GM19468 (cell line): ENCODE results near the gene PNPLA7.
"Not testable (repeated sequence)": the region's sequence is repeated elsewhere in the genome, so short reads cannot be mapped to it uniquely, and the experiment has no call there.

Experiments used
- ATAC-seq: cut with Tn5 transposase; IDR thresholded peaks from one replicate; pipeline ENCODE4 v1.9.1; 2021; ENCODE audit warnings: mild to moderate bottlenecking, moderate library complexity, moderate number of reproducible peaks; ENCODE audit not compliant: unreplicated experiment; ENCODE audit errors: extremely low read depth

The PNPLA7 gene

DNA sequence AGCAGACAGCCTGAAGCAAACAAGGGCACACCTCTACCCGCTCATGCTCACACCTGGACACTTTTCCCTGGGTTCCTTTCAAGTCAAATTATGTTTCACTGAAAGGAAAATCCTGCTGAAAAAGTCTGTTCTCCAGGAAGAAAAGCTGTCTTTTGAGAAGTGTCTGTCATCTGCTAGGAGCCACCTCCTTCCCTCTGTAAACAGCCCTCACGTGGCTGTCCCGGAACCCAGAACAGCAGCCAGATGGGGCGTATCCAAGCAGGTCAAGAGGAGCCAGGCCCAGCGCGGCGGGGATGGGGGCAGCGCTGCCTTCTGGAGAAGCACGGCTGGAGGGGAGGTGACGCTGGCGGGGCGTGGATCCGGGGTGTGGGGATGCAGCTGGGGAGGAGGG lies at the start of gene PNPLA7:
Gene PNPLA7 (minus strand): TSS at position 172 of the 391 bp plus-strand sequence. CDS start 205 bp downstream, outside the sequence.
- no peak for ATAC-seq

DNA sequence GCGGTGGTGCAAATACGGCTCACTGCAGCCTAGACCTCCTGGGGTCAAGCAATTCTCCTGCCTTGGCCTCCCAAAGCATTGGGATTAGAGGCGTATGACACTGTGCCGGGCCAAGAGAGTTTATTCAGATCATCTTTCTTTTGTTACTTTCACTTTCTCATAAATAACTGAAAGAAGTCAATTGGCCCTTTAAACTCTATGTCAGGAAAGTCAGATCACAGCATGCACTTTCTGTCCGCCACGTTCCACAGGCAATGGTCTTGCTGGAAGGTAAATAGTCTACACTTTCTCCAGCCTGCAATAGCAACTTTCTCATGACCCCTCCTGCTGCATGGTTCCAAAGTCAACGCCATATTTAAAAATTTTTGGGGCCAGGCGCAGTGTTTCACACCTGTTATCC lies 48.7 kb upstream of the PNPLA7 start:
- no peak for ATAC-seq

DNA sequence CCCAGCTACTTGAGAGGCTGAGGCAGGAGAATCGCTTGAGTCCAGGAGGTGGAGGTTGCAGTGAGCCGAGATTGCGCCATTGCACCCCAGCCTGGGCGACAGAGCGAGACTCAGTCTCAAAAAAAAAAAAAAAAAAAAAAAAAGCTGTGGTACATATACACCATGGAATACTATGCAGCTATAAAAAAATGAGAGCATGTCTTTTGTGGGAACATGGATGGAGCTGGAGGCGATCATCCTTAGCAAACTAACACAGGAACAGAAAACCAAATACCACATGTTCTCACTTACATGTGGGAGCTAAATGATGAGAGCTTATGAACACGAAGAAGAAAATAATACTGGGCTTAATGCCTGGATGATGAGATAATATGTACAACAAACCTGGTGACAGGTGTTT lies 46.4 kb upstream of the PNPLA7 start:
- not testable (repeated sequence) for ATAC-seq

DNA sequence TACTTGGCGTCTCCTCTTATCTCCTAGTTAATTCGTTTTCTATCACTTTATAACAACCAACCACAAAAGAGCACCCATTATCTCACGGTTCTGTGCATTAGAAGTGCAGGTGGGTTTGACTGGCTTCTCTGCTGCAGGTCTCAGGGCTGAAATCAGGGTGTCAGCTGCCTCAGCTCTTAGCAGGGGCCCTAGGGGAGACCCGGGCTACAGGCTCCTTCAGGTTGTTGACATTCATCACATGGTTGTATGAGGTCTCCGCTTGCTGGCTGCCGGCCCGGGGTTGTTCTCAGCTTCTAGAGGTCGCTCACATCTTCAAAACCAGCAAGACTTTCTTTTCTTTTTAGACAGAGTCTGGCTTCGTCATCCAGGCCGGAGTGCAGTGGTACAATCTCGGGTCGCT lies 43.0 kb upstream of the PNPLA7 start:
- ATAC-seq = no peak

DNA sequence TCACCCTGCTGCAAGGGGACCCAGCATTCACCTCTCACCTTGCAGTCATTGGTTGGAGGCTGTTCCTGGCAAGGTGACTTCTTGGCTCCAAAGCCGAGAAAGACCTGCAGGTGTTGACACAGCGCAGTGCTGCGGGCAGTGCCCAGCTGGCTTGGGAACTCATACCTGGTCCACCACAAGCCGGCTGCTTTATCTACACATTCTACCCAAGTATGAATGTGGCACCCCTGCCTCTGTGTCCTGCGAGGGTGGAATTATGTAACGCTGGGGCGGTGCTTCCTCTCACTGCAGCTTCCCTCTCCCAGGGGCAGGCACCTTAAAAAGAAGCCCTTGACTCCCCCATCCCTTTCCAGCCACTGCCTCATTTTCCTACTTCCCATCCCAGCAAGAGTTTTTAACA lies 42.6 kb upstream of the PNPLA7 start:
- ATAC-seq = no peak

DNA sequence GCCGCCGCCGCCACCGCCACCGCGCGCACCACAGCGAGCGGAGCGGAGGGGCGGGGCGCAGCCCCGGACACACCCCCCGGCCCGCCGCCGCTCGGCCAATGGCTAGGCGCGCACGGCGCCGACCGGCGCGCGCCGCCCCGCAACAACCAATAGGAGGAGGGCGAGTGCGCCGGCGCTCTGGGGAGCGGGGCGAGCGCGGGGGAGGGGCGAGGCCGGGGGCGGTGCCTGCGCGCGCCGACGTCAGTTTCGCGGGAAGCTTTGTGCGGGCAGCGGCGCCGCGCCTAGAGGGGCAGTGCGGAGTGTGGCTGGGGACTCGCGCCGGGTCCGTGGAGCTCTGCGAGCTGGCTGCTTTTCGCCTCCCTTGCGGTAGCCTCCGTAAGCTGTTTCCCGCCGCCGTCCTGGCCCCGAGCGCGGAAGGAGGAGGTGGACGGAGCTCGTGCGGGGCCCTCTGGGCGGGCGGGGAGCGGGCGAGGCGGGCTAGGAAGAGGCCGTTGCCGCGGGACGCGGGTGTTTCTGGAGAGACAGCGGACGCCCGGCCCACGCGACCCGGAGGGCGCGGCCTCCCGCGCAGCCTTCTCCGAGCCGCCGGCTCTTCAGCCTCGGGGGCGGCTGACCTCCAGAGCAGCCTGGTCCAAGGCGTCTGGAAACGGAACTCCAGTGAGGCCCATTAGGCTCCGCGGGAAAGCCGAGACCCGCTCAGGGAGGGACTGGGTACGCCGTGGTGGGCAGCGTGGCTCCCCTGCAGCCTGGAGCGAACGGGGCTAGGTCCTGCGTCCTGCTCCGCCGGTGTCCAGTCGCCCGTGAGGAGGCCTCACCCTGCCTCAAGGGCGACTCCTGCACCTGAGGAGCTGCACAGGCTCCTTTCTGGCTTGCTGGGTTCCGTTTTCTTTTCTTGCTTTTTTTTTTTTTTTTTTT lies 40.5 kb upstream of the PNPLA7 start, which contains the start of gene ZMYND19:
Gene ZMYND19 (minus strand): TSS at position 44 of the 915 bp plus-strand sequence. CDS start 249 bp downstream, outside the sequence.
- peak; percentile 57 for ATAC-seq

DNA sequence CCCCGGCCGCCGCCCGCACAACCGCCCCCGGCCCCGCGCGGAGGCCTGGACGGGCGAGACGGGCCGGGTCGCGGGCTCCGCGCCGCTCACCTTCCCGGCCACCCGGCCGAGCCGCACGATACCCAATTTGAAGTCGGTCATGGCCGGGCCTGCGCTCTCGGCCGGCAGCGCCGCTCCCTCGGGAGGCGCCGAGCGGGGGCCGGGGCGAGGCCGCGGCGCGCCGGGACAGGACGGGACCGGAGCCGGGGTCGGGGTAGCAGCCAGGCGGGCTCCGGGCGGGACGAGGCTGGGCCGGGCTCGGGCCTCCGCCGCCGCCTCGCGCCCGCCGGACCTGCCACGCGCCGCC lies 39.9 kb upstream of the PNPLA7 start:
- no peak for ATAC-seq

DNA sequence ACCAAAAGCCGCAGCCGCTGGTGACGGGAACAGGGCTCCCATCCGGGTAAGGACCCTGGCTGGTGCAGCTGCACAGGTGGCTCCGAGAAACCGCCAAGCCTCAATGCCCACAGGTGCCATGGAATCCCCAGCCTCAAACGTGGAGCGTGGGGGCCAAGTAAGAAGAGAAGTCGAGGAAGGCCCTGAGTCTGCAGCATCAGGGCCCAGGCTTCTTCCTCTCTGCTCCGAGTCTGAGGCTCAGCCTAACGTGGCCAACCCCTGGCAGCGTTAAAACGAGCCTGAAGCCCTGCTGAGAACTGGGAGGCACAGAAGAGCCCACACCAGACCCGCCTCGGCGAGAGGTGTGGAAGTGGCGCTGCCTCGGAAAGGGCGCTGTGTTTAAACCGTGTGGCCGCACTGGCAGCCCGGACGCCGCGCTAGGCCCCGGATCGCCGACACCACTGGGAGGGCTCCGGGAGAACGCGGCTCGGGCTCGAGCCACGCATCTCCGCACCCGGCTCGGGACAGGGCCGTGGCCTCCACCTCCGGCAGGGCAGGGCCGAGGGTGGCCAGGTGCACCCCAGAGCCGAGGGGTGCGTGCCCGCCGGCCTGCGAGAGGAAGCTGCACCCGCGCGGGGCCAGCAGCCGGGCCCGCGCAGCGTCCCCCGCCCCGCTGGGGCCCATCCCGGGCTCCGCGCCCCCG lies 39.4 kb upstream of the PNPLA7 start:
- no peak for ATAC-seq

DNA sequence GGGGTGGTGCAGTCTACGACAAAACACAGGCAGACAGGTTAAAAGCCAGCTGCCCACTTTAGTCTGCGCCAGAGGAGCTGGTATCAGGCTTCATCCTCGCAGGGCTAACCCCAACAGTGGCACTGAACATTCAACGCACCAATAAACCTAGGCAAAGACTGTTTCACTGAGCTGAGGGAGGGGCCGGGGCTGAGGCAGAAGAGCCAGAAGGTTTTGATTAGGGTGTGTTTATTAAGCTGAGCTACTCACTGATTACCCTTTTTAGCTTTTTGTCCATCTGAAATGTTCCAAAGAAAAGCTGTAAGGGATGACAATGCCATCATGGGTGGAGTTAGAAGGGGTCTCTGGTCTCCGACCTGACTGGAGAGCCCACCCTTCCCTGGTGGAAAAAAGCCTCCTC lies 38.7 kb upstream of the PNPLA7 start:
- no peak for ATAC-seq

DNA sequence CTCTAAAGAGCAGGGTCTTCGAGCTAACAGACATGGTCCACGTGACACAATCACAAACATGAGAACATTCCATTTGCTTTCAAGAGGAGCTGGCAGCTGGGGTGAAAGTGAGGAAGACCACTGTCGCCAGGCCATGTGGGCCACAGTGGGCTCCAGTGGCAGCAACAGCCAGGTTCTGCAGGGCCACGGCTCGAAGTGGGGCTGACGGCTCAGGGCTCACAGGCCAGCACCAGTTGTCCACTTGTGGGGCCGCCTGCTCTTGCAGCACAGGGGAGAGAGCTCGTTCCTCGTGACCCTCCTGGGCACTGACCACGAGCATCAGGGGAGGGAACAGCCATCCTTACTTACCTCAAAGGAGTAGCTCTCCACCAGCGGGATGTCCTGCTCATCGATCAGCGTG lies 38.1 kb upstream of the PNPLA7 start:
- no peak for ATAC-seq

DNA sequence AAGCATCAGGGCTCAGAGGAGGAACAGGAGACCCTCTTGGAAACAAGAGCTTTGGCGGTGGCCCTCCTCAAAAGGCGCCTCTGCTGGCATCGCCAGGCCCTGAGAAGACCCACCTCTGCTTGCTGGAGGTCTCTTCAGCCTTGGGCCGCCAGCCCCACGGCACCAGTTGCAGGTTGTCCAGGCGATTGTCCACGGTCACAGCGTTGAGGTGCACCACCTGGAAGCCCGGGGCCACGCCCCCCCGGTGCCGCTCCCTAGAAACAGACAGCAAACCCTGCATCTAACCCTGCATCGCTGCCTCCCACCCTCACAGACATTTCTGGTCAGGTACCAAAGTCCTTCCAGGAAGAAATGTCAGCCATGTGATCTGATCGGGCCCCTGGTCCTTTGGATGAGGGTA lies 36.7 kb upstream of the PNPLA7 start:
- no peak for ATAC-seq

DNA sequence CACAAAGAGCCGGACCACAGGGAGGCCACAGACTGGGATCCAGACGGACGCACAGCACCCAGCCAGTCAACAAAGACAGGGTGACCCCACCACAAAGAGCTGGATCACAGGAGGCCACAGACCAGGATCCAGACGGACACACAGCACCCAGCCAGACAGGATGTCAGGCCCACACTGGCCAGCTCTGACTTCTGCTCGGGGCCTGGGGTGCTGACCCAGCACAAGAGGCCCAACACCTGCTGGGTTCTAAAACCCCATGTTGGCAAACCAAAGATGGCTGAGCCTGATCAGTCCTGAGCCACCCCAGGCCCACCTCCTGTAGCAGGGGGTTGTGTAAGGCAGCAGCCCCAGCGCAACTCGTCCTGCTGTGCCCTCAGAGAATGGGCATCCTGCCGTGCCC lies 33.8 kb upstream of the PNPLA7 start:
- ATAC-seq = no peak

DNA sequence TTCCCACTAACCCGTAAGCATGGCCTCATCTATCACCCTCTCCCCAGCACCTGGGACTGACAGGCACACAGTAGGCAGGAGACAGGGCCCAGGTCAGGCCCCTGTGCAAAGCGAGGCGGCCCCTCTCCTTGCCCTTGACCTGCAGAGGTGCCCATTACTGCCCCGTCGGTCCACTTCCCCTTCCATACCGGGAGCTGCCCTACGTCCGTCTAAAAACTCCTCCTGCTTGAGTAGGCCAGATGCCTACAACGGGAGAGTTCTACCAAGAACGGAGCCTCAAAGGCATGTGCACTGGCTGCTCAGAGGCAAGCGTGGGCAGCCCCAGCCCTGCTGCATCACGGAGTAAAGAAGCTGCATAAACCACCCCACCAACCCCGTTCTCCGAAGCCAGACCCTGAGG lies 33.1 kb upstream of the PNPLA7 start:
- no peak for ATAC-seq

DNA sequence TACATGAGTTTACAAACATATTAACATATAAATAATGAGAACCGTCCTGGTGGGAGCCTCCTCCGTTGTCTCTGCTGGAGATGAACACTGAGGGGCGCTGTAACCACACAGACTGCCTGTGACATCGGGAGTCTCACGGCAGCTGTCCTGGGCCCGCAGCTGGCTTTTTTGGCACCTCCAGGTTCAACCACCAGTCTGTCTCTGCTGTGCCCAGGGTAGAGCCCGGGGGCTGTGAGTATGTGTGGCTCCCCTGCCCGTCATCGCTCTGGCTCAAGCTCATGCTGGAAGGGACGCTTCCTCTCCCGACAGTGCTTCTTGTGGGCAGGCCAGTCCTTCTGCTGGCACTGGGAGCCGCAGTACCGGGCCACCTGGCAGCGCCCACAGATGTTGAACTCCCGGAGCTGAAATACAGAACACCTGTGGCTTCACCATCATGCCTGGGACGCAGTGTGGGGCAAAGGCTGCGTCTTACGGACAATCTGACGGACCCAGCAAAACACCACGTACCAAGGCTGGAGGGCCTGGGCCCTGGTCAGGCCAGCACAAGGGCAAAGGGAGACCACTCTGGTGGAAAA lies 32.2 kb upstream of the PNPLA7 start:
- no peak for ATAC-seq

DNA sequence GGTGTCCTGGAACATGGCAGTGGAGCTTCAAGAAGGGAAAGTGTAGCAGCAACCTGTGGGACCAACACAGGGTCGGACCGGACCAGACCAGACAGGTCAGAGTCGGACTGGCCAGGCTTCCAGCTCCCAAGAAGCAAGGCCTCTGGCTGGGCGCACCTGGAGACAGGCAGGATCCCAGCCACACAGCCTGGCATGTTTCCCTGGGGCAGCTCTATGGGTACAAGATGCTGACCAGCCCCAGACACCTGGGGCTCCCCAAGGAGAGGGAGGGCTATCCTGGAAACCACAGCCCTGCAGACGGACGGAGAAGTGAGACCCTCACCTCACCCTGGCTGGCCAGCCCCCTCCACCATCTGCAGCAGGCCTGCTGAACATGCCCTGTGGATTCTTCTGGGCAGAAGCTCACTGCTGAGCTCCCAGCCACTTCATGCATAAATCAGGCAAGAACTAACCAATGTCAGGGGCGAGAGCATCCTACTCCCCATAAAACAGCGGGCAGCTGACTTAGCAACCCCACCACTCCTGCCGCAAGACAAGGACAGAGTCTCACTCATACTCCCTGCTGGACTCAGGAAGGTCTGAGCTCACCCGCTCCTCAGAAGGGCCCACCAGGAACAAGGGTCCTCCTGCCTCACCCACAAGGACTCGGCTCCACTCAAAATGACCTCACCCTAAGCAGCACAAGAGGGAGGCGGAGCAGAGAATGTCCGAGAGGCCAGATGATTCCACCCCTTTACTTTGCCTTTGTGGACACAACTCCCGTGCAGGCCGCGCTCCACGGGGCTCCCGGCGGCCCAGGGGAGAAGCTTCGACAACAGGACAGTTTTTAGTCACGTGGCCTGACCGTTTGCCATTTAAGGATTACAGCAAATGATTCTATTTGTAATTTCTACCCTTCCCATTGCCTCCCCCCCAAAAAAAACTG lies 31.4 kb upstream of the PNPLA7 start:
- no peak for ATAC-seq

DNA sequence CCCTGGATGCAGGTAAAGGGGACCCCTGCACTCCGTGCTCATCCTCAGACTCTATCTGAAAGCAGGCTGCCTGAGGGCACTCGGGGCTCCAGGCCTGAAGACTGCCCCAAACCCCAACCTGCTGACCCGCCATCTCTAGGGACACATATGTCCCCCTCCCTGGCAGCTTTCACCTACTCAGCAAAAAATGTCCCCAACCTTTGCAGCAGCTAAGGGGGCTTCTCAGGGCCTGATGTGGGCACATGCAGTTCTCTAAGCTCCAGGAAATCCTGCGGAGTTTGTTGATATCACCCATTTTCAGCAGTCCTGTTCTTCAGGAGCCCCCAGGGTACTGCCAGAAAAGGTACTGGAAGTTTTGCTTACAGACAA lies 30.7 kb upstream of the PNPLA7 start:
- no peak for ATAC-seq

DNA sequence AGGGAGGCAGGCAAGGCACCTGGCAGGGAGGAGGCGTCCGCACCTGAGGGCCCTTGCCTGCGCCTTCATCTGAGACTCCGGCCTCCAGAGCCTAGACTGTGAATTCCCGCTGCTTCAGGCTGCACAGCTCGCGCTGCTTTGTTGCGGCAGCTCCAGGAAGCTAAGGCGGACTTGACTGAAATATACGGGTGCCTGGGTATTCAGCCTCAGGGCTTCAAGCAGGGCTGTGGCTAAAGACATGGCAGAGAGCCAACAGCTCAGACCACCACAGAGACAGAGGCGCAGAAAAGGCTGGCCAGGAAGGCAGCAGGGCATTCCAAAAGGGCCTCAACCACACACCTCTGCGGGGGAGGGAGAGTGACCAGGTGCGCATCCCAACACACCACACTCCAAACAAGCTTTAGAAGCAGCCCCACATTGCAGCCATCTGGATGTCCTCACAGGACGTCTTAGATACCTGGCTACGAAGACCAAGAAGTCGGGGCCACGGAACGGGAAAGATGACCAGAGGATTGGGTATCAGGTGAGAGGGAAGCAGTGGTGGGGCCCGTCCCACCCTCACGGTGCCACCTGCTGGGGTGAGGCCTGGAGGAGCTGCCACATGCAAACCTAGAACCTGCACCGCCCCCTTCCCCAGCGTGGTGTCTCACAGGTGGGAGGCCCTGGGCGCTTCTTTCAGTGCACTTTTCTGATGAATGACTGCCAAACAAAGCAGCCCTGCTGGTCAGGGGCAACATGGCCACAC lies 30.2 kb upstream of the PNPLA7 start:
- no peak for ATAC-seq

DNA sequence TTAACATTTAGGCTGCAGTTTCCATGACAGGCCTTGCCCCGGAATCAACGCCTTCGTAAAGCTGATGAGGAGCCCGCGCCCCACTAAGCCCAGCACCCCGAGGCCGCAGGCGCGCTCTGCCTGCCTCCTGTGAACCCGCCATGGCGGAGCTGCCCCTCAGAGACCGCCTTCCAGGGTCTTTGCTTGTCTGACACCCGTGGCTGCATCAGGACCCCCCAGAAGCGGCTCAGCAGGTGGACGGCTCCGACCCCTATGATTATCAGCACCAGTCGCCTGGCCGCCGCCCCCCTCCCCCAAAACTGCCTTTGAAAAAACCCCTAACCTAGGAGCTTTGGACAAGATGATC lies 29.0 kb upstream of the PNPLA7 start:
- ATAC-seq = no peak

DNA sequence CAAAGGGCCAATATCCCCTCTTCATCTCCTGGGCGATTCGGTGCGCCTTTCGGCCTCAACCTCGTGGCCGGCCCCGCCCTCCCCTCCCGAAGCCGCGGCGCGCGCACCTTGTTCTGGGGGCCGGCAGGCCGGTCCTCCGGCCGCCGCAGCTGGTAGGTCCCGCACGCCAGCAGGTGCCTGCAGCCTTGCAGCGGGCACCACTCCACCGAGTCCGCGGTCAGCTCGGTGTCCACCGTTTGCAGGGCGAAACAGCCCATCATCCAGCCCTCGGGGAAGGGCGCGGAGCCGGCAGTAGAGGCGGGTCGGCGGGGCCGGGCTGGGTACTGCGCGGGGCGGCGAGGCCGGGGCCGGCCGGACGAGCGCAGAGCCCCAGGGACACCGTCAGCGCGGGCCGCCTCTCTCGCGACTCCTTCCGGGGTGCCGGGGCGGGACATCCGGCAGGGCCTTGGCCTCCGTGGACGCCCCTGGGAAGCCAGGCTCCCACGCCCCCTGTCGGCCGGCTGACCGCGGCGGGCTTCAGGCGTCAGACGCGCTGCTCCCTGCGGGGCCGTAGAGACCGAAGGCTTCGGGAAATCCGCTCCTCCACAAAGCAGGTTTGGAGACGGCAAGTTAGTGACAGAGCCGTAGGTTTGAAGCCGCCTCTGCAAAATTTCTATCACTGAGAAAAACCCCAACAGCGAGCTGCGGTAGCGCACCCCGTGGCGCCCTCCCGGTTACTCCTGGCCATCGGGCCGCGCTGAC lies 28.5 kb upstream of the PNPLA7 start, which contains the start of gene DPH7:
Gene DPH7 (minus strand): TSS at position 408 of the 741 bp plus-strand sequence. CDS start 148 bp downstream, at position 260.
- peak; percentile 80 for ATAC-seq
